GM12801 (cell line): ENCODE results near the gene KIR2DL3.
"Not testable (repeated sequence)": the region's sequence is repeated elsewhere in the genome, so short reads cannot be mapped to it uniquely, and the experiment has no call there.

ENCODE experiments used
- TF ChIP-seq, protein P1 (sequence below): IDR thresholded peaks from one replicate; pipeline ENCODE4 v1.5.1; 2011; ENCODE audit warnings: control low read depth; ENCODE audit not compliant: insufficient read length; ENCODE audit errors: extremely low read depth

Gene KIR2DL3

DNA sequence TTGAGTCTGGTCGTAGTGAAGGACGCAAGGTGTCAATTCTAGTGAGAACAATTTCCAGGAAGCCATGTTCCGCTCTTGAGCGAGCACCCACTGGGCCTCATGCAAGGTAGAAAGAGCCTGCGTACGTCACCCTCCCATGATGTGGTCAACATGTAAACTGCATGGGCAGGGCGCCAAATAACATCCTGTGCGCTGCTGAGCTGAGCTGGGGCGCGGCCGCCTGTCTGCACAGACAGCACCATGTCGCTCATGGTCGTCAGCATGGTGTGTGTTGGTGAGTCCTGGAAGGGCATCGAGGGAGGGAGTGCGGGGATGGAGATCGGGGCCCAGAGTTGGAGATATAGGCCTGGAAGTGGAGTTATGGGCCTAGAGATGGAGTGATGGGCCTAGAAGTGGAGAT, at the start of gene KIR2DL3:
Gene KIR2DL3, plus strand, starts transcription at position 208 of the 400 bp plus-strand sequence. Its CDS starts 33 bp downstream, at position 241.
- TF ChIP-seq, protein P1, sequence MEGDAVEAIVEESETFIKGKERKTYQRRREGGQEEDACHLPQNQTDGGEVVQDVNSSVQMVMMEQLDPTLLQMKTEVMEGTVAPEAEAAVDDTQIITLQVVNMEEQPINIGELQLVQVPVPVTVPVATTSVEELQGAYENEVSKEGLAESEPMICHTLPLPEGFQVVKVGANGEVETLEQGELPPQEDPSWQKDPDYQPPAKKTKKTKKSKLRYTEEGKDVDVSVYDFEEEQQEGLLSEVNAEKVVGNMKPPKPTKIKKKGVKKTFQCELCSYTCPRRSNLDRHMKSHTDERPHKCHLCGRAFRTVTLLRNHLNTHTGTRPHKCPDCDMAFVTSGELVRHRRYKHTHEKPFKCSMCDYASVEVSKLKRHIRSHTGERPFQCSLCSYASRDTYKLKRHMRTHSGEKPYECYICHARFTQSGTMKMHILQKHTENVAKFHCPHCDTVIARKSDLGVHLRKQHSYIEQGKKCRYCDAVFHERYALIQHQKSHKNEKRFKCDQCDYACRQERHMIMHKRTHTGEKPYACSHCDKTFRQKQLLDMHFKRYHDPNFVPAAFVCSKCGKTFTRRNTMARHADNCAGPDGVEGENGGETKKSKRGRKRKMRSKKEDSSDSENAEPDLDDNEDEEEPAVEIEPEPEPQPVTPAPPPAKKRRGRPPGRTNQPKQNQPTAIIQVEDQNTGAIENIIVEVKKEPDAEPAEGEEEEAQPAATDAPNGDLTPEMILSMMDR = not testable (repeated sequence)

DNA sequence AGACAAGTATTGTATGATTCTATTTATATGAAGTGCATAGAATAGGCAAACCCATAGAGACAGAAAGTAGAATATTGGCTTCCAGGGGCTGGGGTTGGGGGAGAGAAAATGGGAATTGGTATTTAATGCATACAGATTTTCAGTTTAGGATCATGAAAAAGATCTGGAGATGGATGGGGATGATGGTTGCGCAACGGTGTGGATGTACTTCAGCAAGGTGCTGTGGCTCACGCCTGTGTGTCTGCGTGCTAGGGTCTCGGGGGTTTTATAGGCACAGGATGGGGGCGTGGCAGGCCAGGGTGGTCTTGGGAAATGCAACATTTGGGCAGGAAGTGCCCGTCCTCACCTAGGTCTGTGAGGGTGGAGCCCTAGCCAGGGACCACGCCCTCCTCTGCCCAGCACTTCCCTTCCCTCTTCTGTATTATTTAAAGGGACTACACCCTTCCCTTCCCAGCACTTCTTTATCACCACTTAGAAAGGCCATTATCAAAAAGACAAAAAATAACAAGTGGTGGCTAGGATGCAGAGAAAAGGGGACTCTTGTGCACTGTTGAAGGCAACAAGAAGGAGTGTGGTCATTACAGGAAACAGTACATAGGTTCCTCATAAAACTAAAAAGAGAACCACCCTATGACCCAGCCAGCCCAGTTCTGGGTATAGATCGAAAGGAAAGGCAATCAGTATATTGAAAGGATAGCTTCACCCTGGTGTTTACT, 46.6 kb upstream of the KIR2DL3 start:
- TF ChIP-seq, protein P1 = no peak

DNA sequence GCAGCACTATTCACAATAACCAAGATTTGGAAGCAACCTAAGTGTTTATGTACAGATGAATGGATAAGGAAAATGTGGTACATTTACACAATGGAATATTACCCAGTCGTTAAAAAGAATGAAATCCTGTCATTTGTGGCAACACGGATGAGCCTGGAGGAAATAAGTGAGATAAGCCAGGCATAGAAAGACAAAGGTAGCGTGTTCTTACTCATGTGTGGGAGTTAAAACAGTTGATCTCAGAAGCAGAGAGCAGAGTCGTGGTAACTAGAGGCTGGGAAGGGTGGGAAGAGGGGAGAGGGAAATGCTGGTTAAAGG, 46.1 kb upstream of the KIR2DL3 start:
- TF ChIP-seq, protein P1 = no peak

DNA sequence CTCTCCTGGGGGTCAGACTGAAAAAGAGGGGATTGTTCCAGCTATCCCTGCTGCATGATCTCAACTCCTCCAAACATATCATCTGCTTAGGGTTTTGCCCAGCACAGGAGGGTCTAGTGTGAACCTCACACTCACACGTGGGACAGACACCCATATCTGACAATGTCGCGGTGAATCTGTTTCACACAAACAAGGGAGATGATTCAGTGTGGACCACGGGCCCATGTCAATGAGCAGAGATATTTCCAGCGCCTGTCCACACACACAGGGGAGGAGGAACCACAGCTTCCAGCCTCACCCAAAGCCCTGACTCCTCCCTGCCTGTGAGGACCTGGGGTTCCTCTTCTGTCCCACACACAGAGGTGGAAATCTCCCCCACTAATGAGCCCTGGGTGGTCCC, 43.7 kb upstream of the KIR2DL3 start:
- TF ChIP-seq, protein P1 = no peak

DNA sequence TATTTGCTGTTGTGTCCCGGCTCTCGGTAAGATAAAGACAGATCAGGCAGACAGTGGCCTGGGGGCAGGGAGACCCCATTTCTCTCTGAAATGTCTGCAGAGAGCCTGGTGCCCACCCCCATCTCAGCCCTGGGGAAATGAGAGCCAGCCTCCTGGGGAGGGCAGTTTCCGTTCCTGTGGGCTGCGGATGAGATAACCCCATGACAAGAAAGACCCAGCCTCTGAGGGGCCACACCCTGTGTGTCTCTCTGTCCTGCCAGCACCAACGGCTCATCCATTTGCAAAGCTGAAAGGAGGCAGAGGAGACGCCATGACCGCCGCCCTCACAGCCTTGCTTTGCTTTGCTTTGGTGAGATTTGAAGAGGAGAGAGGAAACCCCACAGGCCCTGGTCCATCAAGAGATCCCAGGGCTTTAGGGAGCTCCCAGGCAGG, 42.2 kb upstream of the KIR2DL3 start:
- TF ChIP-seq, protein P1 = no peak

DNA sequence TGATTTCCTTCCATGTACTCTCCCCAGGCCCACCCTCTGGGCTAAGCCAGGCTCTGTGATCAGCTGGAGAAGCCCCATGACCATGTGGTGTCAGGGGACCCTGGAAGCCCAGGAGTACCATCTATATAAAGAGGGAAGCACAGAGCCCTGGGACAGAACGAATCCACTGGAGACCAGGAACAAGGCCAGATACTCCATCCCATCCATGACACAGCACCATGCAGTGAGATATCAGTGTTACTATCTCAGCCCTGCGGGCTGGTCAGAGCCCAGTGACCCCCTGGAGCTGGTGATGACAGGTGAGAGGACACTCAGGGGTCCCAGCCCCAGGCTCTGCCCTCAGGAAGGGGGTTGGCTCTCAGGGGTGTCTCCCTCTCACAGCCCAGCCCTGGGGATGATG, 41.5 kb upstream of the KIR2DL3 start:
- TF ChIP-seq, protein P1 = no peak

DNA sequence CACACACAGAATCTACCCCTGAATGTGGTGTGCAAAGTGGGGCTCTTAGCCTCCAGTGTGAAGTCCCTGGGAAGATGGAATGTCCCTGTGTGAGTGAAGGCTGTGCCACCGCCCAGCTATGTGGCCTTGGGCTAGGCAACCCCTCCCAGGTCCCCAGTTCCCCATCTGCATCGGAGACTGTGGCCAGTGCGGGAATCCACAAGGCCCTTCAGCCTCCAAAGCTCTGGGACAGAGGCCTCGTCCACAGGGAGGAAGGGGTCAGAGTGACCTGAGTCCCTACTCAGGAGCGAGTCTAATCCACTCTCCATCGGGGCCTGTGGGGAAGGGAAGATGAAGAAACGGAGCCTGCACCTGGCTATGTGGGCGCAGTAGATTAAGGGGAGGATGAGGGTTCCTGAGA, 33.4 kb upstream of the KIR2DL3 start:
- TF ChIP-seq, protein P1 = no peak
